DMS 273 (cell line): ENCODE data around the gene DLG2.

Experiments used
- DNase-seq: peaks from one replicate; lab custom pipeline; 2025; ENCODE audit not compliant: unreplicated experiment; lab: John Stamatoyannopoulos, UW

The DLG2 gene

DNA sequence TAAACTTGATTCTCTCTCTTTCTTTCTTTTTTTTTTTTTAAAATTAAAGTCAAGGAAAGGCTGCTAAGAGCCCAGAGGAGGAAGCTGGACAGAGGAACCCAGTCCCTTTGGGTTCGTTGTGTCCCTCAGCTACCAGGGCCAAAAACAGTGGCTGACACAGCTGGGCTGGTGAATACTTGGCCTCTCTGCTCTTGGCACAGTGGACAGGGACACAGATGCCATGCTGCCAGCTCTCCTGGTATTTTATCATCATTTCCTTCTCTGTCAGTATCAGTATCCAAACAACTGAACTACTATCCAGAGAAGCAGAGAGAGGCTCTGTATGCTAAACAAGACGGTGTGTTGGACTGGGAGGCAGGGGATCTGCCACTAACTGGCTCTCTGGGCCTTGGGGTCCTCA is 2217.3 kb downstream of the DLG2 start:
- no peak for DNase-seq

DNA sequence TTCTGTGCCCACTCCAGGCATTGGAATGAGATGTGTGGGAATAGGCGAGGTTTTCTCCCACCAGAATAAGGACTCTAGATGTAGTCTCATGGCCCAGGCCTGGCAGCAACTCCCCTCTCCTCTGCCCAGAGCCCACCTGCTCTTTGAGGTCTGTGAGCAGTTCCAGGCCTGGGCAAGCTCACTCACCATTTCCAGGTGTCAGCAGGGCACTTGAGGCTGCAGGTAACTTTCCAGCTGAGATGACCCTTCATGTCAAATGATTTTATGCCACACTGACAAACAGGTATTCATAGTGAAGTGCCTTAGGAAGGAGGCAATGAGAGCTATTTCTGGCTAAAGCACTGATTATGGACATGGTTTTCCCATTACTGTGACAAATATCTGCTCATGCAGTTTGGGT is 2217.7 kb downstream of the DLG2 start:
- no peak for DNase-seq

DNA sequence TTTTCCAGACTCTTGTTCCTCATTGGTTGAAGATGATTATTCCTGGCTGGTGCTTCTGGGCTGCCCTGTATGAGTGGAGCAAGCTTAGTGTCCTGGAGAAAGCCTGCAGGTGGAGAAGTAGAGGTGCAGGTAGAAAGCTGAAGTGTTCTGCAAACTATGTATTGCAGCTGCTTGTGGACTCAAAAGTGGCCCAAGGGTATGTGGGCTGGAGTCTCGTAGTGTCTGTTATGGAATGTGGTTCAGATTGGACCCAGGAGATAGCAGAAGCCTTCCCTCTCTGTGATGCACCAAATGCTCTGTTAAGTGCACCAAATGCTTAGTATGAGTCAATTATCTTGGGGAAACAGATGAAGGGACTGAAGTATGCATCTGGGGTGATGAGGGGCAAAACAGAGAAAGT is 2218.2 kb downstream of the DLG2 start:
- DNase-seq, result no peak
